Muscle layer of duodenum (tissue), 2 donors: ENCODE measurements around the gene NRIP3.
A peak's percentile ranks its signal among the peaks of the same experiment; 100 is the strongest.

Source experiments
- H3K27ac ChIP-seq: one replicate; pipeline ENCODE4 v1.7.0; 2013; ENCODE audit warnings: mild to moderate bottlenecking, low read length
- H3K27me3 ChIP-seq: one replicate; pipeline ENCODE4 v1.7.0; 2013; ENCODE audit warnings: low read depth, mild to moderate bottlenecking, control low read depth, low read length
- H3K36me3 ChIP-seq, 2 donors: one replicate each; pipeline ENCODE4 v1.7.0; 2013; ENCODE audit warnings: low read length in 2 of 2, control low read depth in 1 of 2, mild to moderate bottlenecking in 1 of 2; ENCODE audit not compliant: insufficient read depth in 2 of 2, control insufficient read depth in 1 of 2
- H3K4me1 ChIP-seq, 2 donors: one replicate each; pipeline ENCODE4 v1.7.0; 2013; ENCODE audit warnings: low read length in 2 of 2, mild to moderate bottlenecking in 2 of 2, control low read depth in 1 of 2, moderate library complexity in 1 of 2; ENCODE audit not compliant: insufficient read depth in 2 of 2, control insufficient read depth in 1 of 2
- H3K4me3 ChIP-seq, 2 donors: one replicate each; pipeline ENCODE4 v1.7.0; 2013; ENCODE audit warnings: low read length in 2 of 2, low read depth in 1 of 2, mild to moderate bottlenecking in 1 of 2
- H3K9me3 ChIP-seq, 2 donors: one replicate each; pipeline ENCODE4 v1.7.0; 2013; ENCODE audit warnings: low read length in 2 of 2, control low read depth in 1 of 2, mild to moderate bottlenecking in 1 of 2; ENCODE audit not compliant: control insufficient read depth in 1 of 2
- donor health status: healthy.

NRIP3 gene

GRCh38 chr11:8967184-8967583 is 36.6 kb downstream of the NRIP3 start:
- Histone ChIP-seq H3K27ac (no peak overlapping the region), H3K27me3 (no peaks in the 10 kb centered on the region), H3K36me3 (no peaks in the 10 kb centered on the region), H3K9me3 (no peaks in the 10 kb centered on the region), H3K4me1 (peaks cover 0 to 15% of the 10 kb centered on the region in 2 donors), H3K4me3 (no peak overlapping the region)

DNA sequence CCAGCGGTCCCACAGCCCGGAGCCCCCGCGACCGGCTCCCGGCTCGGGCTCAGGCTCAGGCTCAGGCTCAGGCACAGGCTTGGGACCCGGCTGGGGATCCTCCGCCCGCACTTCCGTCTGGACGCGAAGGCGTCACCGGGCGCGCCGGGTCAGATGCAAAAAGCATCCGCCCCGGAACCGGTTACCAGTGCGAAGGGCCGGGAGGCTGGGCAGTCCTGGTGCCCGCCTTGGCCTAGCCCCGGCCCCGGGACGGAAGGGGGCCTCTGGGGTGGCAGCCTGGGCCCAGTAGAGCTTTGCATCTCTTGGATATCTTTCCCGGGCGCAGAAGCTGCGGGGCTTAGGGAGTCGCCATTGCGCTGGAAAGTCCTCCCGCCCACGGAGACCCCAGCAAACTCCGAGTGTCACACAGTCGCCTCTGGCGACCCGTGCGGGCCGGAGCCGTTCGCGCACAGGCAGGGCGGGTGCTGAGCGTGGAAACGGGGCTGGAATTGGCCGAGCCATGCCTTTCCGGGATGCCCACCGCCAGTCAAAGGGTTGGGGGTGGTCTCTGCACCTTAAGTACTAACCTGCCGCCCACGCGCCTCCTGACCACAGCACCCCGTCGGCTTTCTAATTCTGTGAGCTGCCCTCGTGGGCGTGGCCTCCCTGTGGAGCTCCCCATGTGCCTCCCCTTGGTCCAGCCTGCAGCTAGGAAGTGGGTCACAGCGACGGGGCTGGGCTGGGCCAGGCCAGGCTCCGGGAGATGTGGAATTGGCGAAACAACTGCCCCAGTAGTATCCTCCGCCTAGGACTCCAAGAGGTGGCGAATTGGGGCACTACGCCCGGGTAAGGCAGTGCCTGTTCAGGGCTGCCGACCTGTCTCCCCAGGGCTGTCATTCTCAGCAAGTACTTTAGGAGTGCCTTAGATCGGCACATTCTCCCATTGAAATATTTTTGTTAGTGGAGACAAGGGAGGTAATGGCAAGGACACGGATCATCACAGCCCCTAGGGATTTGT is 39.2 kb downstream of the NRIP3 start, which contains the start of gene TMEM9B:
Gene TMEM9B, minus strand, starts transcription at position 119 of the 997 bp plus-strand sequence. CDS start 129 bp downstream, outside the sequence.
- peaks cover 1 to 22% of the 10 kb centered on the region in 2 donors for H3K4me1 ChIP-seq
- H3K9me3 ChIP-seq = no peaks in the 10 kb centered on the region
- no peaks in the 10 kb centered on the region for H3K36me3 ChIP-seq

GRCh38 chr11:8963569-8964323 is 40.1 kb downstream of the NRIP3 start:
- H3K27ac ChIP-seq = peak overlapping the region; percentile 96
- H3K9me3 ChIP-seq = no peaks in the 10 kb centered on the region
- H3K4me1 ChIP-seq = peaks cover 7 to 27% of the 10 kb centered on the region in 2 donors
- no peaks in the 10 kb centered on the region for H3K36me3 ChIP-seq
- no peaks in the 10 kb centered on the region for H3K27me3 ChIP-seq
- peak overlapping the region; percentile 85 to 87 for H3K4me3 ChIP-seq

More for the DNA sequence above, 39.2 kb downstream of the NRIP3 start, which contains the start of gene TMEM9B:
- Histone ChIP-seq H3K27me3 (no peaks in the 10 kb centered on the region), H3K4me3 (peak within 1 kb of the TSS; percentile 85 to 87), H3K27ac (peak within 1 kb of the TSS; percentile 96)

DNA sequence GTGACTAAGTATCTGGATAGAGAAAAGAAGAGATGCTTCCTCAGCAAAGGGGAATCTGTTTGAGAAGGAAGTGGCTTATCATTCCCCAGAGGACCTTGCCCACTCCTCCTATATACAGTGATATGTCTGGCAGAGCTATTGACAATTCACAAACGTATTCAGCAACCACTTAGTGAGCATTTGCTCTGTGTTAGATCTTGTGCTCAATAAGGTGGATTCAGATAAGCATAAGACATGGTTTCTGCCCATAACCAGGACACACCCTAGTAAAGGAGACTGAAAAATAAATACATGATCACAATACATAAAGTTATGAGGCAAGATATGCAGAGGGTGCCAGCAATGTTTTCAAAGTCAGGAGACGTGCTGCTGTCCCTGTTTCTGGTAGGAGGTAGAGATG is 41.0 kb downstream of the NRIP3 start:
- Histone ChIP-seq H3K36me3 (no peaks in the 10 kb centered on the region), H3K4me1 (peaks cover 7 to 27% of the 10 kb centered on the region in 2 donors), H3K27me3 (no peaks in the 10 kb centered on the region), H3K9me3 (no peaks in the 10 kb centered on the region), H3K4me3 (peak overlapping the region; percentile 85 to 87), H3K27ac (peak overlapping the region; percentile 49)

DNA sequence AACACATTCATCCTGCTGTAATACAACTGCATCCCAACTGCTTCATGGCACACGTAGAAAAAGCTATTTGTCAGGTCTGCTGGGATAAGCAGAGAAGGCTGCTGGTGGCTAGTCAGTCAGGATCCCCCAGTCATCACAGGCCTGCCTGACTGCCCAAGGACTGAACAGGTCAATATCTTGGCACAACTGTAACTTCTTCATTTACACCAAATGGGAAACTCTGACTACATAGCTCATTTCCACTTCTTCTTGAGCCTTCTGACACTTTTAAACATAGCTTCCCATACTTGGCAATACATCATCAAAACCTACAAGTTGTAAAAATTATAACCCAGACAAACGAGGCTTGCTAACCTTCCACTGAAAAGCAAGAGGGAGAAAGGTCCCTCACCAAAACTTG is 42.4 kb downstream of the NRIP3 start:
- peaks cover 7 to 27% of the 10 kb centered on the region in 2 donors for H3K4me1 ChIP-seq
- peak overlapping the region; percentile 8 for H3K27ac ChIP-seq
- no peaks in the 10 kb centered on the region for H3K27me3 ChIP-seq

DNA sequence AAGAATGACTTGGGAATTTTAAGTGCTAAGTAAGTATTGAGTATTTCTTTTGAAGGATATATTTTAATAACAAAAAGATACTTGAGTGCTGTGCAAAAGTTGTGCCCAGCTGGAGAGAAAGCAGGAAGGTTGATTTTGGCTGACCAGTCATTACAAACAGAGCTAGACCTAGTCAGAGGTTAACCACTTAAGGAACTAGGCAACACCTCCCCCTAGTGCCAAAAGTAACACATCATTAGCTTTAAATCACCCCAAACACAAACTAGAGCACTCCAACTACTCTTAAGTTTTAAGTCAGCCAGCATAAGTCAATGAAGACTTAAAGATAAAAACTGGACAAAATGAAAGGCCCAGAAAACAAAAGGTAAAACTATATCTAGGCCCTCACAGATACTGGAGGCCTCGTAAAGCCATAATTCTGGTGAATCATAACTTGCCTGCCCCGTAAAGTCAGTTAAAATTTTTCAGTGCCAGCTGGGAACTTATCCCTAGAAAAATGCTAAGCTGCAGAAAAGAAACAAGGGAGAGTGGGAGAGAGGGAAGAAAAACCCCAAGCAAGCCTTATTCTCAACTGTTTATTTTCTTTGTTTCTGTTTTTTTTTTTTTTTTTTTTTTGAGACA is 44.1 kb downstream of the NRIP3 start:
- Histone ChIP-seq H3K27ac (peak overlapping the region; percentile 6), H3K4me3 (no peak overlapping the region), H3K27me3 (no peaks in the 10 kb centered on the region), H3K9me3 (no peaks in the 10 kb centered on the region), H3K36me3 (peaks cover 6 to 14% of the 10 kb centered on the region in 2 donors), H3K4me1 (peaks cover 7 to 27% of the 10 kb centered on the region in 2 donors)

More for the DNA sequence above, 42.4 kb downstream of the NRIP3 start:
- Histone ChIP-seq H3K36me3 (peaks cover 0 to 5% of the 10 kb centered on the region in 2 donors), H3K4me3 (no peak overlapping the region), H3K9me3 (no peaks in the 10 kb centered on the region)

DNA sequence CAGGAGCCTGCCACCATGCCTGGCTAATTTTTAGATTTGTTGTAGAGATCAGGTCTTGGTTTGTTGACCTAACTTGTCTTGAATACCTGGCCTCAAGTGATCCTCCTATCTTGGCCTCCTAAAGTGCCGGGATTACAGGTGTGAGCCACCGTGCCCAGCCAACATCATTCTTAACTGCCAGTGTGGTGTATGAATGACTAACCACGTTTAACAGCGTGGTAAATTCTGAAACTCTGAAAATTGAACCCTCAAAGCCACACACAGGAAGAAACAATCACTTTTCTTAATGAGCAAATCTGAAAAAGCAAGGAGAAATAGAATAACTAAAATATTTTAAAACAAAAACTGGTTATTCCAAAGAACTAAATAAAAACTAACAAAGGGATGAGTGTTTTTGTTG is 46.9 kb downstream of the NRIP3 start:
- Histone ChIP-seq H3K27me3 (no peaks in the 10 kb centered on the region), H3K4me3 (no peak overlapping the region), H3K36me3 (peaks cover 14 to 38% of the 10 kb centered on the region in 2 donors), H3K9me3 (no peaks in the 10 kb centered on the region), H3K4me1 (peaks cover 7 to 12% of the 10 kb centered on the region in 2 donors), H3K27ac (no peak overlapping the region)

- Histone ChIP-seq H3K36me3 (peaks cover 30 to 44% of the 10 kb centered on the region in 2 donors), H3K9me3 (no peaks in the 10 kb centered on the region), H3K4me1 (no peaks in the 10 kb centered on the region), H3K27me3 (no peaks in the 10 kb centered on the region), H3K4me3 (no peak overlapping the region), H3K27ac (no peak overlapping the region)
These were observed 54.9 kb downstream of the NRIP3 start for GRCh38 chr11:8948886-8949285.

- peaks cover 22 to 31% of the 10 kb centered on the region in 2 donors for H3K36me3 ChIP-seq
- H3K27ac ChIP-seq = no peak overlapping the region
- H3K9me3 ChIP-seq = no peaks in the 10 kb centered on the region
- H3K4me3 ChIP-seq = no peak overlapping the region
- H3K27me3 ChIP-seq = no peaks in the 10 kb centered on the region
- H3K4me1 ChIP-seq = no peaks in the 10 kb centered on the region
These were observed 56.4 kb downstream of the NRIP3 start for GRCh38 chr11:8947230-8947943.

DNA sequence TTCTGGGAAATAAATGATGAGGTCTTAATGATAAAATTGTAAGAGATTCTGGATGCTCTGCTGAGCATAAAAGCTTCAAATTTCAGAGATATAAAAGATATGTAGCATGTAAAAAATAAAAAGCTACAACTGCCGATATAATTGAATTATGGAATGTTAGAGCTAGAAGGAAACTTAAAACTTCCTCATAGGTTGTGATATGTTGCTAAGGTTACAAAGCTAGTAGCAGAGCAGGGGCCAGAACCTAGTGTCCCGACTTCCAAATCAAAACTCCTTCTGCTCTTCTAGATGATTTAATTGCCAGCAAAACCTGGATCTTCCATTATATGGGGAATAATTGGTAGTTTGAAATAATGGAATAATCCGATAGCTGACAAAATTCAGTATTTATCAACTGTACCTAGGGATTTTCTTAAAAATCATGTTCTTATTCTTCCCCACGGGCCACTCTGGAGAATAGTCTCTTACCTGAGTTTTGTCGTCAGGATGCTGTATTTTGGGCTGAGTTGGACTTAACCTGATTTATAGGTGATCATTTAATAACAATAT is 61.2 kb downstream of the NRIP3 start, which contains the start of gene ASCL3:
Gene ASCL3, minus strand, starts transcription at position 499 of the 549 bp plus-strand sequence. CDS start 4,855 bp downstream, outside the sequence.
- no peaks in the 10 kb centered on the region for H3K9me3 ChIP-seq
- H3K36me3 ChIP-seq = peaks cover 5 to 7% of the 10 kb centered on the region in 2 donors
- no peaks in the 10 kb centered on the region for H3K27me3 ChIP-seq
- H3K4me3 ChIP-seq = no peak within 1 kb of the TSS
- no peaks in the 10 kb centered on the region for H3K4me1 ChIP-seq
- H3K27ac ChIP-seq = no peak within 1 kb of the TSS
